ENCODE measurements around the gene PTPN11.
"Not testable (repeated sequence)": the region's sequence is repeated elsewhere in the genome, so short reads cannot be mapped to it uniquely, and the experiment has no call there.

The PTPN11 gene

GRCh38 chr12:112457142-112457541 lies 38.4 kb downstream of the PTPN11 start:
- DNase-seq: not testable (repeated sequence)

GRCh38 chr12:112458330-112458729 lies 39.6 kb downstream of the PTPN11 start:
- DNase-seq: no peak

- no peak for DNase-seq
Measured at GRCh38 chr12:112458751-112459150, 40.0 kb downstream of the PTPN11 start.

GRCh38 chr12:112463478-112463877 lies 44.7 kb downstream of the PTPN11 start:
- no peak for DNase-seq

- DNase-seq: no peak
Measured at GRCh38 chr12:112464605-112465004, 45.9 kb downstream of the PTPN11 start.

GRCh38 chr12:112466011-112466422 lies 47.3 kb downstream of the PTPN11 start:
- DNase-seq: no peak

- DNase-seq: no peak
Measured at GRCh38 chr12:112466835-112467234, 48.1 kb downstream of the PTPN11 start.

- no peak for DNase-seq
Measured at GRCh38 chr12:112468046-112468445, 49.3 kb downstream of the PTPN11 start.

GRCh38 chr12:112473056-112473455 lies 54.3 kb downstream of the PTPN11 start:
- DNase-seq: no peak

GRCh38 chr12:112479413-112479812 lies 60.7 kb downstream of the PTPN11 start:
- no peak for DNase-seq

GRCh38 chr12:112480931-112481330 lies 62.2 kb downstream of the PTPN11 start:
- DNase-seq: no peak

- no peak for DNase-seq
Measured at GRCh38 chr12:112482733-112483132, 64.0 kb downstream of the PTPN11 start.

GRCh38 chr12:112486361-112486760 lies 67.6 kb downstream of the PTPN11 start:
- no peak for DNase-seq

- no peak for DNase-seq
Measured at GRCh38 chr12:112488257-112488876, 69.6 kb downstream of the PTPN11 start.

- no peak for DNase-seq
Measured at GRCh38 chr12:112489456-112489855, 70.7 kb downstream of the PTPN11 start.

- no peak for DNase-seq
Measured at GRCh38 chr12:112496496-112496895, 77.7 kb downstream of the PTPN11 start.

- DNase-seq: no peak
Measured at GRCh38 chr12:112498580-112498979, 79.8 kb downstream of the PTPN11 start.

- DNase-seq: no peak
Measured at GRCh38 chr12:112503512-112503911, 84.8 kb downstream of the PTPN11 start.

GRCh38 chr12:112506513-112507166 lies 87.9 kb downstream of the PTPN11 start:
- no peak for DNase-seq

- no peak for DNase-seq
Measured at GRCh38 chr12:112513471-112513870, 94.7 kb downstream of the PTPN11 start.

- DNase-seq: no peak
Measured at GRCh38 chr12:112514456-112514855, 95.7 kb downstream of the PTPN11 start.

GRCh38 chr12:112514926-112515642 lies 96.3 kb downstream of the PTPN11 start:
- no peak for DNase-seq

- no peak for DNase-seq
Measured at GRCh38 chr12:112515868-112516267, 97.1 kb downstream of the PTPN11 start.

GRCh38 chr12:112517730-112518364 lies 99.1 kb downstream of the PTPN11 start:
- no peak for DNase-seq
